ENCODE measurements around the gene EEF2. TPM values are rescaled to one million over a fixed set of nuclear protein-coding genes. Genes with fewer than 3 reads are reported as not detected.
A peak's percentile ranks its signal among the peaks of the same experiment; 100 is the strongest.

Gene EEF2
- total RNA-seq, 1 experiment from 2014 or later, result 3,126 TPM

GRCh38 chr19:3981736-3982681 lies 3.3 kb downstream of the EEF2 start:
- H3K36me3 Mint-ChIP-seq (ENCODE audit: insufficient read depth, unreplicated experiment), result peaks cover 86% of the 10 kb centered on the region
- H3K4me1 Mint-ChIP-seq (ENCODE audit: insufficient read depth, unreplicated experiment), result peaks cover 29% of the 10 kb centered on the region
- ChIA-PET POLR2A (interaction anchor here (1.2 to 8.9 kb wide), 2 partner anchors 11 to 25 kb away, joined by 3 to 245 read pairs; partner anchors contain the start of genes DAPK3 and PIAS4), CTCF (interaction anchor here (0.9 kb wide), 1 partner anchor 157 kb away, joined by 5 read pairs; no protein-coding TSS in a partner anchor)
- intact Hi-C loops (cut with micrococcal nuclease), result no loop called here
- no peak for TF ChIP-seq CTCF (IDR thresholded peaks at IDR 0.05; ENCODE audit: unreplicated experiment)
- peak overlapping the region; percentile 90 for H3K27ac Mint-ChIP-seq (ENCODE audit: low read depth, unreplicated experiment)
- BruUV-seq (replicated peaks), result no TSS peak
- no peaks in the 10 kb centered on the region for H3K9me3 Mint-ChIP-seq (ENCODE audit: unreplicated experiment)
- peak overlapping the region; percentile 12 for H3K4me3 Mint-ChIP-seq (ENCODE audit: unreplicated experiment)
- DNase-seq (ENCODE audit: unreplicated experiment), result no peak
- no peaks in the 10 kb centered on the region for H3K27me3 Mint-ChIP-seq (ENCODE audit: insufficient read depth, unreplicated experiment)

- no peak for DNase-seq (ENCODE audit: unreplicated experiment)
- no peaks in the 10 kb centered on the region for H3K27me3 Mint-ChIP-seq (ENCODE audit: insufficient read depth, unreplicated experiment)
- POLR2A ChIA-PET, result interaction anchor here (8.9 kb wide), 1 partner anchor 11 kb away, joined by 245 read pairs; the partner anchor contains the start of gene DAPK3
- H3K36me3 Mint-ChIP-seq (ENCODE audit: insufficient read depth, unreplicated experiment), result peaks cover 92% of the 10 kb centered on the region
- H3K9me3 Mint-ChIP-seq (ENCODE audit: unreplicated experiment), result no peaks in the 10 kb centered on the region
- H3K4me1 Mint-ChIP-seq (ENCODE audit: insufficient read depth, unreplicated experiment), result peaks cover 24% of the 10 kb centered on the region
- intact Hi-C loops (cut with micrococcal nuclease), result no loop called here
- CTCF ChIA-PET, result interaction anchor here (0.9 kb wide), 1 partner anchor 158 kb away, joined by 5 read pairs; no protein-coding TSS in a partner anchor
- H3K4me3 Mint-ChIP-seq (ENCODE audit: unreplicated experiment), result no peak overlapping the region
- H3K27ac Mint-ChIP-seq (ENCODE audit: low read depth, unreplicated experiment), result peak overlapping the region; percentile 46
- TF ChIP-seq CTCF (IDR thresholded peaks at IDR 0.05; ENCODE audit: unreplicated experiment), result no peak
- BruUV-seq (replicated peaks), result no TSS peak
Observed at GRCh38 chr19:3981373-3981735, 3.9 kb downstream of the EEF2 start.

- intact Hi-C loops (cut with micrococcal nuclease), result no loop called here
- no TSS peak for BruUV-seq (replicated peaks)
- peaks cover 100% of the 10 kb centered on the region for H3K36me3 Mint-ChIP-seq (ENCODE audit: insufficient read depth, unreplicated experiment)
- peaks cover 18% of the 10 kb centered on the region for H3K4me1 Mint-ChIP-seq (ENCODE audit: insufficient read depth, unreplicated experiment)
- ChIA-PET POLR2A (interaction anchor here (0.7 to 8.9 kb wide), 2 partner anchors 10 to 218 kb away, joined by 3 to 245 read pairs; partner anchors contain the start of gene DAPK3), CTCF (interaction anchor here (0.6 kb wide), 1 partner anchor 76 kb away, joined by 3 read pairs; no protein-coding TSS in a partner anchor)
- H3K9me3 Mint-ChIP-seq (ENCODE audit: unreplicated experiment), result no peaks in the 10 kb centered on the region
- DNase-seq (ENCODE audit: unreplicated experiment), result no peak
- TF ChIP-seq CTCF (IDR thresholded peaks at IDR 0.05; ENCODE audit: unreplicated experiment), result no peak
- no peaks in the 10 kb centered on the region for H3K27me3 Mint-ChIP-seq (ENCODE audit: insufficient read depth, unreplicated experiment)
- H3K4me3 Mint-ChIP-seq (ENCODE audit: unreplicated experiment), result no peak overlapping the region
- peak overlapping the region; percentile 46 for H3K27ac Mint-ChIP-seq (ENCODE audit: low read depth, unreplicated experiment)
Observed at GRCh38 chr19:3980353-3981251, 4.7 kb downstream of the EEF2 start.

All from MCF 10A (cell line).